WTC11 (cell line): ENCODE data around the gene MBOAT1. TPM values are rescaled to one million over a fixed set of nuclear protein-coding genes. Genes with fewer than 3 reads are reported as not detected.
A peak's percentile ranks its signal among the peaks of the same experiment; 100 is the strongest.

Experiments
- ATAC-seq: fragments of 200-7000 bp; cut with Tn5 transposase; 2 replicates; pipeline ENCODE4 v1.10.0; 2021; ENCODE audit warnings: mild to moderate bottlenecking, moderate library complexity
- CTCF ChIA-PET: fragments of 300-600 bp; sonication (Branson Sonifier 250); formaldehyde crosslinking; loops from one replicate; lab custom pipeline; 2021; ENCODE audit warnings: antibody characterized with exemption; lab: Charles Lee
- POLR2A ChIA-PET: fragments of 350-600 bp; sonication (Branson Sonifier 250); formaldehyde crosslinking; loops from one replicate; lab custom pipeline; 2021; ENCODE audit warnings: antibody characterized with exemption; lab: Charles Lee
- DNase-seq: peaks from one replicate; pipeline ENCODE4 v3.0.0; 2021; ENCODE audit warnings: low spot score
- H3K27ac Mint-ChIP-seq: 2 replicates; pipeline ENCODE4 v1.8.0; 2021; ENCODE audit warnings: mixed read lengths
- H3K27me3 Mint-ChIP-seq: 2 replicates; pipeline ENCODE4 v1.8.0; 2021; ENCODE audit warnings: low read depth, mild to moderate bottlenecking, moderate library complexity, mixed read lengths
- H3K36me3 Mint-ChIP-seq: 2 replicates; pipeline ENCODE4 v1.8.0; 2021; ENCODE audit warnings: mixed read lengths
- H3K4me1 Mint-ChIP-seq: 2 replicates; pipeline ENCODE4 v1.8.0; 2022; ENCODE audit warnings: mixed read lengths
- H3K4me3 Mint-ChIP-seq: 2 replicates; pipeline ENCODE4 v1.8.0; 2021; ENCODE audit warnings: mild to moderate bottlenecking, moderate library complexity, mixed read lengths
- H3K9me3 Mint-ChIP-seq: 2 replicates; pipeline ENCODE4 v1.8.0; 2021; ENCODE audit warnings: mixed read lengths
- AFF4 ChIP-seq: sonication (generic); formaldehyde crosslinking; IDR thresholded peaks from 2 replicates; pipeline ENCODE4 v1.8.1; 2023; ENCODE audit warnings: mild to moderate bottlenecking, missing genetic modification reagents, borderline replicate concordance
- CTCF ChIP-seq: fragments of 200-600 bp; IDR thresholded peaks from 2 replicates; pipeline ENCODE4 v1.8.0; 2022; ENCODE audit warnings: antibody characterized with exemption
- HMGXB4 ChIP-seq: sonication (generic); formaldehyde crosslinking; IDR thresholded peaks from 2 replicates; pipeline ENCODE4 v1.8.1; 2023; ENCODE audit warnings: mild to moderate bottlenecking, moderate library complexity, missing genetic modification reagents
- IRF1 ChIP-seq: sonication (generic); formaldehyde crosslinking; IDR thresholded peaks from 2 replicates; pipeline ENCODE4 v1.8.0; 2023; ENCODE audit warnings: missing genetic modification reagents
- MYBL2 ChIP-seq: sonication (generic); formaldehyde crosslinking; IDR thresholded peaks from 2 replicates; pipeline ENCODE4 v1.8.1; 2023; ENCODE audit warnings: mild to moderate bottlenecking, moderate library complexity, missing genetic modification reagents
- NR1H2 ChIP-seq: sonication (generic); formaldehyde crosslinking; IDR thresholded peaks from 2 replicates; pipeline ENCODE4 v1.9.0; 2021; ENCODE audit warnings: mild to moderate bottlenecking, moderate library complexity, missing genetic modification reagents
- NR2C2 ChIP-seq: sonication (generic); formaldehyde crosslinking; IDR thresholded peaks from 2 replicates; pipeline ENCODE4 v1.8.0; 2022; ENCODE audit warnings: mild to moderate bottlenecking, missing genetic modification reagents
- RORB ChIP-seq: fragments of 250-450 bp; sonication (Bioruptor Pico); IDR thresholded peaks from 2 replicates; pipeline ENCODE4 v1.9.0; 2021; ENCODE audit warnings: mild to moderate bottlenecking
- SP1 ChIP-seq: sonication (generic); formaldehyde crosslinking; conservative IDR thresholded peaks from 2 replicates; pipeline ENCODE4 v1.8.1; 2022; ENCODE audit warnings: missing genetic modification reagents
- ZNF512 ChIP-seq: sonication (generic); formaldehyde crosslinking; IDR thresholded peaks from 2 replicates; pipeline ENCODE4 v1.8.1; 2022; ENCODE audit warnings: missing genetic modification reagents, borderline replicate concordance
- ZNF532 ChIP-seq: fragments of 250-450 bp; sonication (Bioruptor Pico); IDR thresholded peaks from 2 replicates; pipeline ENCODE4 v1.9.0; 2021; ENCODE audit warnings: mild to moderate bottlenecking, borderline replicate concordance
- total RNA-seq: library from RNA; stranded (reverse); gene quantifications from 3 replicates; pipeline ENCODE4 v1.2.3, GENCODE V29; 2021

The MBOAT1 gene
- total RNA-seq, 1 experiment from 2014 or later: 22.9 TPM

- TF ChIP-seq HMGXB4 (CRISPR knock-in tag) (no peak), MYBL2 (no peak), ZNF532 (CRISPR knock-in tag) (no peak), ZNF512 (CRISPR knock-in tag) (no peak), NR2C2 (CRISPR knock-in tag) (no peak), SP1 (no peak), RORB (CRISPR knock-in tag) (no peak), AFF4 (CRISPR knock-in tag) (no peak)
These were observed 84.3 kb downstream of the MBOAT1 start (continued) for GRCh38 chr6:20128018-20128417.

GRCh38 chr6:20126789-20127653 is 85.2 kb downstream of the MBOAT1 start:
- ChIA-PET CTCF (interaction anchor here (0.6 to 4.7 kb wide), 50 partner anchors 9 to 1129 kb away, joined by 3 to 76 read pairs (median 4); partner anchors contain the start of gene MBOAT1), POLR2A (no interaction called here)
- peaks cover 16% of the 10 kb centered on the region; the same call in 1 of the 2 replicates for H3K36me3 Mint-ChIP-seq
- no peaks in the 10 kb centered on the region for H3K9me3 Mint-ChIP-seq
- peaks cover 11% of the 10 kb centered on the region for H3K4me1 Mint-ChIP-seq
- DNase-seq: peak; percentile 86
- no peak overlapping the region for H3K4me3 Mint-ChIP-seq
- H3K27ac Mint-ChIP-seq: peak overlapping the region; percentile 39
- peak; percentile 94 for ATAC-seq
- no peaks in the 10 kb centered on the region for H3K27me3 Mint-ChIP-seq
- TF ChIP-seq IRF1 (no peak), CTCF (peak; percentile 87), NR1H2 (CRISPR knock-in tag) (no peak)
